MCF 10A (cell line): ENCODE measurements around the gene POLR3E. TPM values are rescaled to one million over a fixed set of nuclear protein-coding genes. Genes with fewer than 3 reads are reported as not detected.

Experiments
- BruUV-seq: library from RNA; stranded (reverse); fragments of 400-500 nt; replicated peaks from 2 replicates; lab custom pipeline; 2021; lab: Mats Ljungman, UMichigan
- CTCF ChIA-PET: fragments of 300-600 bp; sonication (Branson Sonifier 250); formaldehyde crosslinking; extraction: SDS; loops from one replicate; lab custom pipeline; 2021; ENCODE audit warnings: antibody characterized with exemption, inconsistent platforms; lab: Yijun Ruan, JAX
- POLR2A ChIA-PET: fragments of 300-600, 350-650 bp; sonication (Branson Sonifier 250); formaldehyde crosslinking; extraction: SDS; loops from one replicate; lab custom pipeline; 2020; ENCODE audit warnings: antibody characterized with exemption, inconsistent platforms; lab: Yijun Ruan, JAX
- DNase-seq: peaks from one replicate; pipeline ENCODE4 v3.0.0-alpha.2; 2018; ENCODE audit not compliant: unreplicated experiment
- H3K27ac Mint-ChIP-seq: one replicate; pipeline ENCODE4 v1.8.0; 2022; ENCODE audit warnings: mild to moderate bottlenecking, low read depth, mixed read lengths; ENCODE audit not compliant: unreplicated experiment
- H3K27me3 Mint-ChIP-seq: one replicate; pipeline ENCODE4 v1.8.0; 2022; ENCODE audit warnings: mixed read lengths; ENCODE audit not compliant: insufficient read depth, unreplicated experiment
- H3K36me3 Mint-ChIP-seq: one replicate; pipeline ENCODE4 v1.8.0; 2022; ENCODE audit warnings: mild to moderate bottlenecking, moderate library complexity, mixed read lengths; ENCODE audit not compliant: insufficient read depth, unreplicated experiment
- H3K4me1 Mint-ChIP-seq: one replicate; pipeline ENCODE4 v1.8.0; 2022; ENCODE audit warnings: mixed read lengths; ENCODE audit not compliant: insufficient read depth, unreplicated experiment
- H3K4me3 Mint-ChIP-seq: one replicate; pipeline ENCODE4 v1.8.0; 2022; ENCODE audit warnings: mild to moderate bottlenecking, moderate library complexity, mixed read lengths; ENCODE audit not compliant: unreplicated experiment
- H3K9me3 Mint-ChIP-seq: one replicate; pipeline ENCODE4 v1.8.0; 2022; ENCODE audit warnings: mixed read lengths; ENCODE audit not compliant: unreplicated experiment
- CTCF ChIP-seq: fragments of 200-600 bp; IDR thresholded peaks from one replicate; pipeline ENCODE4 v1.8.0; 2022; ENCODE audit warnings: antibody characterized with exemption, mild to moderate bottlenecking; ENCODE audit not compliant: unreplicated experiment
- intact Hi-C: fragments of 100-400 bp; cut with micrococcal nuclease; formaldehyde crosslinking; loops from 2 replicates; pipeline ENCODE4 v1.14.1; 2022
- total RNA-seq: library from RNA; stranded (reverse); gene quantifications from 2 replicates; pipeline ENCODE4 v1.2.3, GENCODE V29; 2022

Gene POLR3E
- total RNA-seq, 1 experiment from 2014 or later: 73.8 TPM

GRCh38 chr16:22321340-22322001 lies 24.3 kb downstream of the POLR3E start:
- CTCF ChIA-PET: interaction anchor here (0.6 to 4.7 kb wide), 16 partner anchors 9 to 120 kb away, joined by 3 to 37 read pairs (median 4); no protein-coding TSS in a partner anchor
- H3K27ac Mint-ChIP-seq: no peak overlapping the region
- no peak overlapping the region for H3K4me3 Mint-ChIP-seq
- POLR2A ChIA-PET: interaction anchor here (0.5 kb wide), 1 partner anchor 27 kb away, joined by 3 read pairs; no protein-coding TSS in a partner anchor
- no peaks in the 10 kb centered on the region for H3K27me3 Mint-ChIP-seq
- peak; percentile 73 for DNase-seq
- intact Hi-C loops: loop anchor here (5.0 kb wide), 1 partner anchor 1164 kb away; the partner anchor contains the start of gene LDAF1
- peak; percentile 91 for TF ChIP-seq CTCF
- no peaks in the 10 kb centered on the region for H3K9me3 Mint-ChIP-seq
- H3K36me3 Mint-ChIP-seq: peaks cover 78% of the 10 kb centered on the region
- BruUV-seq: no TSS peak
- no peaks in the 10 kb centered on the region for H3K4me1 Mint-ChIP-seq

GRCh38 chr16:22322021-22322471 lies 24.8 kb downstream of the POLR3E start:
- no peak for TF ChIP-seq CTCF
- Mint-ChIP-seq H3K36me3 (peaks cover 74% of the 10 kb centered on the region), H3K27ac (no peak overlapping the region), H3K4me1 (no peaks in the 10 kb centered on the region), H3K27me3 (no peaks in the 10 kb centered on the region), H3K4me3 (no peak overlapping the region), H3K9me3 (no peaks in the 10 kb centered on the region)
- no TSS peak for BruUV-seq
- ChIA-PET CTCF (interaction anchor here (0.6 to 4.7 kb wide), 6 partner anchors 8 to 80 kb away, joined by 3 to 37 read pairs (median 4); no protein-coding TSS in a partner anchor), POLR2A (no interaction called here)
- intact Hi-C loops: loop anchor here (5.0 kb wide), 1 partner anchor 1165 kb away; the partner anchor contains the start of gene LDAF1
- DNase-seq: no peak

GRCh38 chr16:22322741-22323140 lies 25.5 kb downstream of the POLR3E start:
- H3K36me3 Mint-ChIP-seq: peaks cover 67% of the 10 kb centered on the region
- ChIA-PET CTCF (interaction anchor here (0.9 kb wide), 1 partner anchor 22 kb away, joined by 5 read pairs; no protein-coding TSS in a partner anchor), POLR2A (no interaction called here)
- DNase-seq: no peak
- H3K27ac Mint-ChIP-seq: no peak overlapping the region
- H3K9me3 Mint-ChIP-seq: no peaks in the 10 kb centered on the region
- H3K27me3 Mint-ChIP-seq: no peaks in the 10 kb centered on the region
- H3K4me1 Mint-ChIP-seq: no peaks in the 10 kb centered on the region
- no peak for TF ChIP-seq CTCF
- intact Hi-C loops: loop anchor here (5.0 kb wide), 1 partner anchor 1165 kb away; the partner anchor contains the start of gene LDAF1
- H3K4me3 Mint-ChIP-seq: no peak overlapping the region
- no TSS peak for BruUV-seq
